Fibroblast of the aortic adventitia (primary cell): ENCODE measurements around the gene FBXO31. TPM values are rescaled to one million over a fixed set of nuclear protein-coding genes. Genes with fewer than 3 reads are reported as not detected.
A peak's percentile ranks its signal among the peaks of the same experiment; 100 is the strongest.

Experiments used
- DNase-seq: peaks from one replicate; pipeline ENCODE4 v3.0.0-alpha.2; 2010; ENCODE audit warnings: low read depth
- H3K4me3 ChIP-seq: 2 replicates; pipeline ENCODE4 v1.5.1; 2011; ENCODE audit warnings: low read depth, mild to moderate bottlenecking, control low read depth, low read length, moderate library complexity
- total RNA-seq: library from RNA; depleted of rRNA; stranded (reverse); fragments of >200 nt; gene quantifications from 2 replicates; pipeline ENCODE4 v1.2.3, GENCODE V29; 2012; ENCODE audit warnings: low replicate concordance
- TF ChIP-seq, protein P1 (sequence below): IDR thresholded peaks from 2 replicates; pipeline ENCODE4 v1.5.1; 2011; ENCODE audit warnings: mild to moderate bottlenecking, low read length, control low read depth, inconsistent platforms; ENCODE audit not compliant: insufficient read depth

The FBXO31 gene
- total RNA-seq, 1 donor = 30.4 TPM

DNA sequence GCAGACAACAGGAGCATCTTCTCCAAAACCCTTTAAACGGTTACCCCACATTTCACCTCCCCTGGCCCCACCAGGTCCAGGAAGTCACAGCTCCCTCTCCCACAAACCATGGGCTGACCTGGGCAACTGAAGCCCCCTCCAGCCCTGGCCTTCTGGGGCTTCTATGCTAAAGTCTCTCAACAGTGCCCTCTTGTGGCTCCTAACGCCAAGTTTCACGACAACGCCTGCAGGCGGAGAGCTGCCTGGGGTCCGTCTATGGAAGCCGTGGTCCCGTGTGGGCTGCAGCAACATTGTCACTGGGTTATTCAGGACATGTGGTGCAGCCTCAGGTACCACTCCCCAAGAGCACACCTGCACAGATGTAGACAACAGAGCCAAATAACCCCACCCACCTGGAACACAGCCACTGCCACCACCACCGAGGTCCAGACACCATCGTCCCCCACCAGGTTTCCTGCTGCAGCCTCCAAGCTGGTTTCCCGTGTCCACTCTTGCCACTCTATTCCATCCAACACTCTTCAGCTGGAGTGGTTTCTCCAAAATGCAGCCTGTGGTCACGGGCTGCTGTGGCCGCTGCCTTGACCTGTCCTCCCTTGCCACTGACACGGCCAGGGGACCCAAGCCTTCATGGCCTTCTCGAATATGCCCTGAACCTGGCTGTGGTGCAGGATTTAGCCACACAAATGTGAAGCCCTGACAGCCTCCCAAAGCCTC is 85.5 kb downstream of the FBXO31 start:
- peak; percentile 22 for DNase-seq
- H3K4me3 ChIP-seq = no peak overlapping the region
- TF ChIP-seq, protein P1, sequence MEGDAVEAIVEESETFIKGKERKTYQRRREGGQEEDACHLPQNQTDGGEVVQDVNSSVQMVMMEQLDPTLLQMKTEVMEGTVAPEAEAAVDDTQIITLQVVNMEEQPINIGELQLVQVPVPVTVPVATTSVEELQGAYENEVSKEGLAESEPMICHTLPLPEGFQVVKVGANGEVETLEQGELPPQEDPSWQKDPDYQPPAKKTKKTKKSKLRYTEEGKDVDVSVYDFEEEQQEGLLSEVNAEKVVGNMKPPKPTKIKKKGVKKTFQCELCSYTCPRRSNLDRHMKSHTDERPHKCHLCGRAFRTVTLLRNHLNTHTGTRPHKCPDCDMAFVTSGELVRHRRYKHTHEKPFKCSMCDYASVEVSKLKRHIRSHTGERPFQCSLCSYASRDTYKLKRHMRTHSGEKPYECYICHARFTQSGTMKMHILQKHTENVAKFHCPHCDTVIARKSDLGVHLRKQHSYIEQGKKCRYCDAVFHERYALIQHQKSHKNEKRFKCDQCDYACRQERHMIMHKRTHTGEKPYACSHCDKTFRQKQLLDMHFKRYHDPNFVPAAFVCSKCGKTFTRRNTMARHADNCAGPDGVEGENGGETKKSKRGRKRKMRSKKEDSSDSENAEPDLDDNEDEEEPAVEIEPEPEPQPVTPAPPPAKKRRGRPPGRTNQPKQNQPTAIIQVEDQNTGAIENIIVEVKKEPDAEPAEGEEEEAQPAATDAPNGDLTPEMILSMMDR = peak; percentile 68

DNA sequence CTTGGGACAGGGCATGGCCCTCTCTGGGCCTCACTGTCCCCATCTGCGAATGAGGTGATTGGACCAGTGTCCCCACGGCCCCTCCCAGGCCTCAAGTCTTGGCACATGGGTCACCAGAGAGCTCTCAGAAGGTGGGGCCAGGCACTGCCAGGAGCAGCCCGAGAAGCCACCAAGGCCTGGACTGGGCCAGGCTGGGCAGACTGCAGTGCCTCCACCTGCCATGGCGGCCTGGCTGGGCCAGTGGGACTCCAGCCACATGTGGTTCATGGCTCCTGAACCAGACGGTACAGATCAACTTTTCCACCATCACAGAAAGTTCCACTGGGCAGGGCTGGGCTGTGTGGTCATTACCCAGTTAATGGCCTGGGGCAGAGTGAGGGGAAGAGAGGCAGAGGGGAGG is 86.2 kb downstream of the FBXO31 start:
- no peak overlapping the region for H3K4me3 ChIP-seq
- TF ChIP-seq, protein P1 = no peak
- no peak for DNase-seq

DNA sequence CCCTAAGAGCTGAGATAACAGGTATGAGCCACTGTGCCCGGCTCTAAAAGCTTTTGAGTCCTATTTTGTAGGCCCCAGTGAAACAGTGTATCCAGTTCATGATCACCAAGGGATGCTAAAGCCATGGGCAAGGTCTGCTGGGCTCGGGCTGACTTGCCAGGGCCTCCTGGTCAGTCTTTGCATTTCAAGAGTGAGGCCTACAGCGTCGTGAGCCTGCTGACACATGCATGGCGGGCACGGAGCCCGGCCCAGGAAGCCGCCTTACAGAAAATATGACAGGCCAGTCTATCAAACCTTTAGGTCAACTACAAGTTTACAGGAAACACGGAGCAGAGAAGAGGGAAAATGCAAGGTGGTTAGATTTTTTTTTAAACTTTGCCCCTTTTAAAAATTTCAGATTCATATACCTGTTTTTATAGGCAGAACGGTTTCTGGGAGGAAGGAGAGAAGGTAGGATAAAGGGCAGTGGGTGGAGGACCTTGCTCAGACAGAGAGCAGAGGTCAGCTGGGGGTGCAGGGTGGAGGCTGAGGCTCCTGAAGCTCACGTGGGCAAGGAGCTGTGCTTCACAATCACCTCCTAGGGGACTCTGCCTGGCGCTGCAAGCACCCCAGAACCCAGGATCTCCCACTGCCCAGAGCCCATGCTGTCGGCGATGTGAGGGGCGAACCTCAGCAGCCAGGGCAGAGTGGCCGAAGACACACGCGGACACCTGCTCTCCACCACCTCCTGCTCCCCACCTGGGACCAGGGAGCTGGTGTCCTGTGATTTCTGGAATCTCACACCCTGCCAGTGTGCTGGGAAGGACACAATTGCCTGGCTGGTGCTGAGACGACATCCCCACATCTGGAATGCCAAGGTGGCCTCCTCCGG is 87.7 kb downstream of the FBXO31 start:
- TF ChIP-seq, protein P1 = no peak

DNA sequence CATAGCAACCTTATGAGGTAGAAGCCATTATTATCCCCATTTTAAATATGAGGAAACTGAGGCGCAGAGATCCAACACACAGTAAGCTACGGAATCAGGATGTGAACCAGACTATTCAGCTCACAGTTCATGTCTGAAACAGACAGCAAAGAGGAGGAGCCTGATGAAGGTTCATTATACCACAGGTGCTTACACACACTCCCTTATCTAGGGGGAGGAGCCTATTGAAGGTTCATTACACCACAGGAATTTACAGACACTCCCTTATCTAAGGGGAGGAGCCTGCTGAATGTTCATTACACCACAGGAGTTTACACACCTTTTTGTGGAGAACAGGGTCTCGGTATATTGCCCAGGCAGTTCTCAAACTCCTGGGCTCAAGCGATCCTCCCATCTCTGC is 88.3 kb downstream of the FBXO31 start:
- no peak for DNase-seq
- TF ChIP-seq, protein P1 = no peak
- H3K4me3 ChIP-seq = no peak overlapping the region

More for the DNA sequence above, 87.7 kb downstream of the FBXO31 start:
- H3K4me3 ChIP-seq = no peak overlapping the region
- DNase-seq = no peak

DNA sequence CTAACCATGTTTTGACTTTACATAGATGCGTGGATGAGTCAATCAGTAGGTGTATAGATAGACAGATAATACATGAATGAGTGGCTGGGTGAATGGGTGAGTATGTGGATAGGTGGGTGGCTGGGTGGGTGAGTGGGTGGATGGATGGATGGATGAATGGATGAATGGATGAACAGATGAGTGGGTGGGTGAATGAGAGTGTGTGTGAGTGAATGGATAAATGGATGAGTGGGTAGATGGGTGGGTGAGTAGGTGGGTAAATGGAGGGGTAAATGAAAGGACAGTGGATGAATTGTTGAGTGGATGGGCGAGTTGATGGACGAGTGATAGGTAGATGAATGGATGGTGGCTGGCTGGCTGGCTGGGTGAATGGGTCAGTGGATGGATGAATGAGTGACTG is 89.6 kb downstream of the FBXO31 start:
- TF ChIP-seq, protein P1 = no peak
- no peak overlapping the region for H3K4me3 ChIP-seq
- DNase-seq = no peak

DNA sequence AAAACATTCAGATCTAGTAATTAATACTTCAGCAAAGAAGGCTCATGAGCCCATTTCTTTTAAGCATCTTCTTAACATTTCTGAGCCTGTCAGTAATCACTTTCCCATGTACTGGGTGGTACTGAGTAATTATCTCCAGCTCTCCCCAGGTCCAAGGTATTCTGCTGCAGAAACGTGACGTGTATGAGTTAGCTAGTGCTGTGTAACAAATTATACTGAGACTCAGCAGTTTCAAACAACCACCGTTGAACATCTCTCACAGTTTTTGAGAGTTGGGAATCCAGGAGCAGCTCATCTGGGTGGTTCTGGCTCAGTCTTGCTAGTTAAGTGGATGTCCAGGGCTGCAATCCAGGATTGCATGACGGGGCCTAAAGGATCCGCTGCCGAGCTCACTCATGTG is 91.6 kb downstream of the FBXO31 start:
- TF ChIP-seq, protein P1 = no peak
- no peak overlapping the region for H3K4me3 ChIP-seq
- no peak for DNase-seq
